Sigmoid colon (tissue), 4 donors: ENCODE results near the gene CARD11.

Experiments
- EP300 ChIP-seq, 4 donors: sonication (generic); formaldehyde crosslinking; IDR thresholded peaks; one replicate each; pipeline ENCODE4 v1.6.1; 2017; ENCODE audit warnings: antibody characterized with exemption in 4 of 4
- POLR2A ChIP-seq, 2 donors: fragments of 450-650 bp; IDR thresholded peaks; one replicate each; pipeline ENCODE4 v1.6.1; 2016; ENCODE audit warnings: antibody characterized with exemption in 2 of 2, mild to moderate bottlenecking in 2 of 2, moderate library complexity in 2 of 2
- POLR2AphosphoS5 ChIP-seq, 4 donors: sonication (generic); formaldehyde crosslinking; IDR thresholded peaks; one replicate each; pipeline ENCODE4 v1.6.1; 2017; ENCODE audit warnings: antibody characterized with exemption in 4 of 4
- TF ChIP-seq, protein P1 (sequence below), 4 experiments: fragments of 450-650 bp in 3 of 4; fragments of 200-600 bp in 1 of 4; IDR thresholded peaks; one replicate each; pipeline ENCODE4 v1.5.1; 2016 to 2019; ENCODE audit warnings: antibody characterized with exemption in 4 of 4, mild to moderate bottlenecking in 3 of 4, moderate library complexity in 2 of 4

DNA sequence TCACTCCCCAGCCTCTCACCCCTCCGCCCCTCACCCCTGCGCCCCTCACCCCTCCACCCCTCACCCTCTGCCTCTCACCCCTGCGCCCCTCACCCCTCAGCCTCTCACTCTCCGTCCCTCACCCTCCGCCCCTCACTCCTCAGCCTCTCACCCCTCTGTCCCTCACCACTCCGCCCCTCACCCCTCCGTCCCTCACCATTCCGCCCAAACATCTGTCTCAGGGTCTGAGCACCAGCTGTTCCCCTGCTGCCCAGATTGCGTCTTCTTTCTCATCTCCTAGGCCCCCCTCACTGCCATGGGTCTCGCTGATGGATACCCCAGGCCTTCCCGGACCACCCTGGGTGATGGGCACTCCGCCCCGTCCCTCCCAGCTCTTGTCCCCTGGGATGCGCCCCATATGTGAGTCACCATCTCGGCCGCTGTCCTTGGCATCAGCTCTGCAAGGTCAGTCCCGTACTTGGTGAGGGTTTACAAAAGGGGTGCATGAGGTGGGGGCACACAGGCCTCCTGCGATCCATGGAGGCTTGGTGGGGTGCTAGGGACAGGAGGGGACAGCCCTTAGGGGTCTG, 134.1 kb downstream of the CARD11 start:
- TF ChIP-seq POLR2A (IDR thresholded peaks at IDR 0.05) = no peak
- TF ChIP-seq, protein P1, sequence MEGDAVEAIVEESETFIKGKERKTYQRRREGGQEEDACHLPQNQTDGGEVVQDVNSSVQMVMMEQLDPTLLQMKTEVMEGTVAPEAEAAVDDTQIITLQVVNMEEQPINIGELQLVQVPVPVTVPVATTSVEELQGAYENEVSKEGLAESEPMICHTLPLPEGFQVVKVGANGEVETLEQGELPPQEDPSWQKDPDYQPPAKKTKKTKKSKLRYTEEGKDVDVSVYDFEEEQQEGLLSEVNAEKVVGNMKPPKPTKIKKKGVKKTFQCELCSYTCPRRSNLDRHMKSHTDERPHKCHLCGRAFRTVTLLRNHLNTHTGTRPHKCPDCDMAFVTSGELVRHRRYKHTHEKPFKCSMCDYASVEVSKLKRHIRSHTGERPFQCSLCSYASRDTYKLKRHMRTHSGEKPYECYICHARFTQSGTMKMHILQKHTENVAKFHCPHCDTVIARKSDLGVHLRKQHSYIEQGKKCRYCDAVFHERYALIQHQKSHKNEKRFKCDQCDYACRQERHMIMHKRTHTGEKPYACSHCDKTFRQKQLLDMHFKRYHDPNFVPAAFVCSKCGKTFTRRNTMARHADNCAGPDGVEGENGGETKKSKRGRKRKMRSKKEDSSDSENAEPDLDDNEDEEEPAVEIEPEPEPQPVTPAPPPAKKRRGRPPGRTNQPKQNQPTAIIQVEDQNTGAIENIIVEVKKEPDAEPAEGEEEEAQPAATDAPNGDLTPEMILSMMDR (IDR thresholded peaks at IDR 0.05) = no peak
- no peak for TF ChIP-seq POLR2AphosphoS5 (IDR thresholded peaks at IDR 0.05)
- TF ChIP-seq EP300 (IDR thresholded peaks at IDR 0.05) = no peak
